Hepatocyte (in vitro differentiated cells): ENCODE results near the gene SLF1. TPM values are rescaled to one million over a fixed set of nuclear protein-coding genes. Genes with fewer than 3 reads are reported as not detected.

ENCODE experiments used
- DNase-seq: peaks from one replicate; pipeline ENCODE4 v3.0.0-alpha.2; 2016; ENCODE audit warnings: low spot score
- H2AFZ ChIP-seq: fragments of 200-600 bp; sonication (generic); 2 replicates; pipeline ENCODE4 v1.6.0; 2016; ENCODE audit warnings: antibody characterized with exemption, mild to moderate bottlenecking
- H3K27ac ChIP-seq: fragments of 200-600 bp; sonication (generic); 2 replicates; pipeline ENCODE4 v1.5.1; 2016; ENCODE audit warnings: mild to moderate bottlenecking
- H3K27me3 ChIP-seq: fragments of 200-600 bp; sonication (generic); 2 replicates; pipeline ENCODE4 v1.6.1; 2016
- H3K36me3 ChIP-seq: fragments of 200-600 bp; sonication (generic); replicated peaks from 2 replicates; pipeline ENCODE4 v1.5.1; 2016; ENCODE audit warnings: low read depth; ENCODE audit not compliant: insufficient read depth
- H3K4me1 ChIP-seq: fragments of 200-600 bp; sonication (generic); 2 replicates; pipeline ENCODE4 v1.5.1; 2016; ENCODE audit warnings: mild to moderate bottlenecking, moderate library complexity; ENCODE audit not compliant: insufficient read depth
- H3K4me2 ChIP-seq: fragments of 200-600 bp; sonication (generic); 2 replicates; pipeline ENCODE4 v1.6.0; 2016
- H3K4me3 ChIP-seq: fragments of 200-600 bp; sonication (generic); 2 replicates; pipeline ENCODE4 v1.5.1; 2016; ENCODE audit warnings: mild to moderate bottlenecking
- H3K79me2 ChIP-seq: fragments of 200-600 bp; sonication (generic); 2 replicates; pipeline ENCODE4 v1.6.0; 2017; ENCODE audit warnings: mild to moderate bottlenecking
- H3K9me2 ChIP-seq: fragments of 200-600 bp; sonication (generic); replicated peaks from 2 replicates; pipeline ENCODE4 v1.6.0; 2017; ENCODE audit warnings: mild to moderate bottlenecking; ENCODE audit not compliant: insufficient read depth
- H3K9me3 ChIP-seq: fragments of 200-600 bp; sonication (generic); 2 replicates; pipeline ENCODE4 v1.5.1; 2016; ENCODE audit warnings: low read depth, mild to moderate bottlenecking
- H4K20me1 ChIP-seq: fragments of 200-600 bp; sonication (generic); 2 replicates; pipeline ENCODE4 v1.6.0; 2016; ENCODE audit warnings: mild to moderate bottlenecking; ENCODE audit not compliant: insufficient read depth, poor library complexity, severe bottlenecking
- CTCF ChIP-seq: fragments of 200-600 bp; sonication (generic); IDR thresholded peaks from 2 replicates; pipeline ENCODE4 v1.5.1; 2016; ENCODE audit warnings: antibody characterized with exemption, mild to moderate bottlenecking; ENCODE audit not compliant: poor library complexity
- EZH2 ChIP-seq: fragments of 200-600 bp; sonication (generic); IDR thresholded peaks from 2 replicates; pipeline ENCODE4 v1.6.1; 2016; ENCODE audit warnings: antibody characterized with exemption, mild to moderate bottlenecking, borderline replicate concordance
- EZH2phosphoT487 ChIP-seq: fragments of 200-600 bp; sonication (generic); IDR thresholded peaks from one replicate; pipeline ENCODE4 v1.6.1; 2018; ENCODE audit warnings: antibody characterized with exemption, mild to moderate bottlenecking, low read depth, moderate library complexity; ENCODE audit not compliant: unreplicated experiment, severe bottlenecking
- WGBS: methylation state at CpG from one replicate; pipeline ENCODE4 v1.1.6; 2016; ENCODE audit warnings: low lambda C conversion rate; ENCODE audit errors: missing lambda C conversion rate; 5-methylcytosine and 5-hydroxymethylcytosine counted together
- polyA plus RNA-seq: library from polyadenylated mRNA; unstranded; fragments of >200 nt; fragmentation: Nextera tagmentation; extraction: Ambion mirVana; gene quantifications from 2 replicates; pipeline ENCODE4 v1.2.1, GENCODE V29; 2016
- total RNA-seq: library from RNA; depleted of rRNA; stranded (reverse); fragments of >200 nt; gene quantifications from 2 replicates; pipeline ENCODE4 v1.2.3, GENCODE V29; 2014

SLF1 gene
- total and polyA plus RNA-seq, 2 experiments from 2014 or later: 3.3 to 9.0 TPM

GRCh38 chr5:94620256-94620655 lies 1.8 kb downstream of the SLF1 start:
- no peaks in the 10 kb centered on the region for H3K27me3 ChIP-seq
- peaks cover 16% of the 10 kb centered on the region for H3K4me1 ChIP-seq
- WGBS: 97% methylated on average over 5 of the region's 5 CpGs
- no peaks in the 10 kb centered on the region for H3K9me3 ChIP-seq
- H3K9me2 ChIP-seq: no peaks in the 10 kb centered on the region
- no peak overlapping the region for H3K4me3 ChIP-seq
- H2AFZ ChIP-seq: no peak overlapping the region
- H4K20me1 ChIP-seq: no peaks in the 10 kb centered on the region
- H3K27ac ChIP-seq: no peak overlapping the region
- peaks cover 50% of the 10 kb centered on the region for H3K79me2 ChIP-seq
- H3K4me2 ChIP-seq: no peak overlapping the region
- no peaks in the 10 kb centered on the region for H3K36me3 ChIP-seq
- no peak for DNase-seq
- no peak for TF ChIP-seq EZH2phosphoT487
- TF ChIP-seq CTCF: no peak
- no peak for TF ChIP-seq EZH2

- Histone ChIP-seq H3K36me3 (no peaks in the 10 kb centered on the region), H3K27me3 (no peaks in the 10 kb centered on the region), H3K27ac (no peak overlapping the region), H3K9me2 (no peaks in the 10 kb centered on the region), H2AFZ (no peak overlapping the region), H3K4me3 (no peak overlapping the region), H3K79me2 (peaks cover 36% of the 10 kb centered on the region), H3K9me3 (no peaks in the 10 kb centered on the region), H3K4me2 (no peak overlapping the region), H3K4me1 (peaks cover 12% of the 10 kb centered on the region), H4K20me1 (no peaks in the 10 kb centered on the region)
- DNase-seq: no peak
- TF ChIP-seq EZH2: no peak
- no peak for TF ChIP-seq EZH2phosphoT487
- no peak for TF ChIP-seq CTCF
- 64% methylated on average over 5 of the region's 5 CpGs for WGBS
Measured at GRCh38 chr5:94621763-94622162, 3.3 kb downstream of the SLF1 start.

GRCh38 chr5:94623011-94623410 lies 4.5 kb downstream of the SLF1 start:
- H3K27me3 ChIP-seq: no peaks in the 10 kb centered on the region
- no peak for DNase-seq
- no peaks in the 10 kb centered on the region for H3K9me2 ChIP-seq
- no peak overlapping the region for H3K27ac ChIP-seq
- H4K20me1 ChIP-seq: no peaks in the 10 kb centered on the region
- no peaks in the 10 kb centered on the region for H3K36me3 ChIP-seq
- TF ChIP-seq EZH2 (no peak), EZH2phosphoT487 (no peak), CTCF (no peak)
- no peaks in the 10 kb centered on the region for H3K9me3 ChIP-seq
- no peak overlapping the region for H3K4me2 ChIP-seq
- peaks cover 6% of the 10 kb centered on the region for H3K4me1 ChIP-seq
- H3K4me3 ChIP-seq: no peak overlapping the region
- H3K79me2 ChIP-seq: peaks cover 31% of the 10 kb centered on the region
- no peak overlapping the region for H2AFZ ChIP-seq

GRCh38 chr5:94623877-94624276 lies 5.4 kb downstream of the SLF1 start:
- H3K27me3 ChIP-seq: no peaks in the 10 kb centered on the region
- H2AFZ ChIP-seq: no peak overlapping the region
- H3K36me3 ChIP-seq: no peaks in the 10 kb centered on the region
- H3K79me2 ChIP-seq: peaks cover 31% of the 10 kb centered on the region
- no peaks in the 10 kb centered on the region for H4K20me1 ChIP-seq
- TF ChIP-seq EZH2phosphoT487: no peak
- no peak for TF ChIP-seq EZH2
- no peak for TF ChIP-seq CTCF
- H3K9me3 ChIP-seq: no peaks in the 10 kb centered on the region
- WGBS: 94% methylated on average over 2 of the region's 2 CpGs
- no peak overlapping the region for H3K27ac ChIP-seq
- H3K4me2 ChIP-seq: no peak overlapping the region
- DNase-seq: no peak
- peaks cover 6% of the 10 kb centered on the region for H3K4me1 ChIP-seq
- no peaks in the 10 kb centered on the region for H3K9me2 ChIP-seq
- no peak overlapping the region for H3K4me3 ChIP-seq
